Measurements from ENCODE around the gene HEPH. TPM values are rescaled to one million over a fixed set of nuclear protein-coding genes. Genes with fewer than 3 reads are reported as not detected.

The HEPH gene
- total and polyA plus RNA-seq, 9 of the 15 experiments (the other 6 are each of a cell fraction or from before 2014, with no cell fraction given) = 22.4 to 67.6 (median 42.9) TPM

GRCh38 chrX:66162331-66162822 is 1.7 kb upstream of the HEPH start (continued):
- peak; percentile 34; the same call in 1 of the 2 replicates for TF ChIP-seq ELF1 (tag; IDR thresholded peaks at IDR 0.05)
- TF ChIP-seq ZNF518B (CRISPR knock-in tag; IDR thresholded peaks at IDR 0.05) = no peak
- peak in 1 of 2 experiments; percentile 73; a peak in 1 of 4 replicates for TF ChIP-seq ZMIZ1 (IDR thresholded peaks at IDR 0.05; ENCODE audit: low read depth in 2 of 2, low read length in 2 of 2)
- TF ChIP-seq ZNF354B (CRISPR knock-in tag; IDR thresholded peaks at IDR 0.05) = no peak
- no peak for TF ChIP-seq TCF15 (CRISPR knock-in tag; IDR thresholded peaks at IDR 0.05)
- peak; percentile 35; the same call in 1 of the 2 replicates for TF ChIP-seq REST (IDR thresholded peaks at IDR 0.05; ENCODE audit: borderline replicate concordance)
- no peak for TF ChIP-seq REST (CRISPR knock-in tag; IDR thresholded peaks at IDR 0.05; ENCODE audit: low read depth)
- TF ChIP-seq BCOR (IDR thresholded peaks at IDR 0.05) = 0 out of 2 replicates have a peak, but pooled peaks have one; percentile 16
- TF ChIP-seq MTA3 (IDR thresholded peaks at IDR 0.05; ENCODE audit: borderline replicate concordance) = peak; percentile 67; the same call in 1 of the 2 replicates
- TF ChIP-seq PTRF (tag; IDR thresholded peaks at IDR 0.05) = no peak
